Left lung (tissue), 10 donors: ENCODE results near the gene CDC6. TPM values are rescaled to one million over a fixed set of nuclear protein-coding genes. Genes with fewer than 3 reads are reported as not detected.

ENCODE experiments used
- ATAC-seq: fragments of 200-7000 bp; cut with Tn5 transposase; one replicate; pipeline ENCODE4 v1.9.1; 2020; ENCODE audit warnings: moderate library complexity
- DNase-seq, 4 donors: peaks; one replicate each; pipeline ENCODE4 v3.0.0-alpha.2; 2013 to 2020
- H3K27ac ChIP-seq, 2 donors: fragments of 200-600 bp; sonication (generic) in 1 of 2; one replicate each; pipeline versions ENCODE4 v1.5.0 to v1.8.0; 2020 to 2021
- H3K27me3 ChIP-seq, 2 donors: fragments of 200-600 bp; sonication (generic) in 1 of 2; one replicate each; pipeline versions ENCODE4 v1.5.0 to v1.8.0; 2020 to 2021
- H3K36me3 ChIP-seq, 2 donors: fragments of 200-600 bp; sonication (generic) in 1 of 2; one replicate each; pipeline versions ENCODE4 v1.5.0 to v1.8.0; 2020 to 2021
- H3K4me1 ChIP-seq, 2 donors: fragments of 200-600 bp; one replicate each; pipeline ENCODE4 v1.8.0; 2021
- H3K4me3 ChIP-seq, 2 donors: fragments of 200-600 bp; sonication (generic) in 1 of 2; one replicate each; pipeline versions ENCODE4 v1.5.0 to v1.8.0; 2020 to 2021; ENCODE audit warnings: mild to moderate bottlenecking in 1 of 2
- H3K9me3 ChIP-seq, 2 donors: fragments of 200-600 bp; sonication (generic) in 1 of 2; one replicate each; pipeline versions ENCODE4 v1.5.0 to v1.8.0; 2020 to 2021
- CTCF ChIP-seq, 2 donors: fragments of 200-600 bp; sonication (generic) in 1 of 2; IDR thresholded peaks; one replicate each; pipeline versions ENCODE4 v1.5.0 to v1.8.0; 2021; ENCODE audit warnings: antibody characterized with exemption in 2 of 2
- intact Hi-C, 2 donors: fragments of 100-400 bp; cut with DNase I; formaldehyde crosslinking; loops; one replicate each; pipeline versions ENCODE4 v1.11.2 to v1.14.2; 2022
- polyA plus RNA-seq, 6 donors: library from polyadenylated mRNA; unstranded; fragments of 120-200 nt; gene quantifications; one replicate each; pipeline ENCODE4 v1.2.1, GENCODE V29; 2013; ENCODE audit not compliant: insufficient read length in 6 of 6
- total RNA-seq, 2 donors: library from RNA; stranded (reverse); fragmentation: NEBNext Ultra II Directional; extraction: Animal tissue kit (Norgen Biotek cat#: 25700); gene quantifications; one replicate each; pipeline ENCODE4 v1.2.1, GENCODE V29; 2021
- donor health status: DM: no; HTN: yes; CAD: no.
- donor health status: DM: no; HTN: no; CAD: no.

Gene CDC6
- total and polyA plus RNA-seq, 8 donors, result 12.8 to 25.9 (median 20.3) TPM

- Histone ChIP-seq H3K27me3 (no peaks in the 10 kb centered on the region), H3K36me3 (peaks cover 7 to 95% of the 10 kb centered on the region in 2 donors), H3K9me3 (no peaks in the 10 kb centered on the region), H3K4me1 (no peaks in the 10 kb centered on the region), H3K27ac (no peak overlapping the region), H3K4me3 (no peak overlapping the region)
- no peak for TF ChIP-seq CTCF (IDR thresholded peaks at IDR 0.05)
- ATAC-seq (no peak), DNase-seq (no peak)
- intact Hi-C loops, result no loop called here
Measured at GRCh38 chr17:40266882-40267281, 20.8 kb upstream of the CDC6 start.

GRCh38 chr17:40268141-40268712 is 19.5 kb upstream of the CDC6 start:
- peaks cover 7 to 95% of the 10 kb centered on the region in 2 donors for H3K36me3 ChIP-seq
- DNase-seq, result no peak

GRCh38 chr17:40278414-40278813 is 9.3 kb upstream of the CDC6 start:
- no peak for TF ChIP-seq CTCF (IDR thresholded peaks at IDR 0.05)
- Histone ChIP-seq H3K9me3 (no peaks in the 10 kb centered on the region), H3K36me3 (peaks cover 0 to 92% of the 10 kb centered on the region in 2 donors), H3K27ac (no peak overlapping the region), H3K4me1 (peaks cover 0 to 13% of the 10 kb centered on the region in 2 donors), H3K27me3 (no peaks in the 10 kb centered on the region), H3K4me3 (no peak overlapping the region)
- DNase-seq (no peak), ATAC-seq (no peak)
- intact Hi-C loops, result no loop called here

More at GRCh38 chr17:40268141-40268712, 19.5 kb upstream of the CDC6 start:
- no peaks in the 10 kb centered on the region for H3K4me1 ChIP-seq
- H3K9me3 ChIP-seq, result no peaks in the 10 kb centered on the region
- no peaks in the 10 kb centered on the region for H3K27me3 ChIP-seq
- intact Hi-C loops, result no loop called here
- no peak for TF ChIP-seq CTCF (IDR thresholded peaks at IDR 0.05)
- H3K4me3 ChIP-seq, result no peak overlapping the region
- ATAC-seq, result no peak
- no peak overlapping the region for H3K27ac ChIP-seq

- no peaks in the 10 kb centered on the region for H3K9me3 ChIP-seq
- H3K4me1 ChIP-seq, result peaks cover under 1 to 20% of the 10 kb centered on the region in 2 donors
- no peaks in the 10 kb centered on the region for H3K27me3 ChIP-seq
- no peak for DNase-seq
- peaks cover 0 to 82% of the 10 kb centered on the region in 2 donors for H3K36me3 ChIP-seq
- no peak overlapping the region for H3K27ac ChIP-seq
- H3K4me3 ChIP-seq, result no peak overlapping the region
- ATAC-seq, result no peak
- no peak for TF ChIP-seq CTCF (IDR thresholded peaks at IDR 0.05)
- intact Hi-C loops, result no loop called here
Measured at GRCh38 chr17:40279402-40279801, 8.3 kb upstream of the CDC6 start.

- no peaks in the 10 kb centered on the region for H3K27me3 ChIP-seq
- H3K36me3 ChIP-seq, result peaks cover 0 to 60% of the 10 kb centered on the region in 2 donors
- no peak overlapping the region for H3K27ac ChIP-seq
- DNase-seq (no peak), ATAC-seq (no peak)
- H3K9me3 ChIP-seq, result no peaks in the 10 kb centered on the region
- H3K4me1 ChIP-seq, result peaks cover 9 to 19% of the 10 kb centered on the region in 2 donors
- intact Hi-C loops, result no loop called here
- TF ChIP-seq CTCF (IDR thresholded peaks at IDR 0.05), result no peak
- no peak overlapping the region for H3K4me3 ChIP-seq
Measured at GRCh38 chr17:40281663-40282062, 6.0 kb upstream of the CDC6 start.
